Stimulated activated CD4-positive, alpha-beta T cell treated with anti-CD3 and anti-CD28 coated beads, Interleukin-1b, Interleukin-23, amount 100 ng/mL, for 1 hour (primary cell): ENCODE data around the gene NCOA3.

Experiments
- DNase-seq, 2 donors: peaks; one replicate each; pipeline ENCODE4 v3.0.0-alpha.2; 2020; ENCODE audit warnings: low read depth in 2 of 2

Gene NCOA3

GRCh38 chr20:47596003-47596571 is 94.4 kb downstream of the NCOA3 start:
- DNase-seq = no peak

GRCh38 chr20:47597090-47597489 is 95.4 kb downstream of the NCOA3 start:
- DNase-seq = no peak

- DNase-seq = no peak
Measured at GRCh38 chr20:47598911-47599744, 97.4 kb downstream of the NCOA3 start.

GRCh38 chr20:47600967-47601547 is 99.4 kb downstream of the NCOA3 start:
- no peak for DNase-seq

- DNase-seq = no peak
Measured at GRCh38 chr20:47603260-47603659, 101.6 kb downstream of the NCOA3 start.

- no peak for DNase-seq
Measured at GRCh38 chr20:47605673-47606413, 104.2 kb downstream of the NCOA3 start.

GRCh38 chr20:47606414-47606982 is 104.8 kb downstream of the NCOA3 start:
- DNase-seq = no peak

- DNase-seq = no peak
Measured at GRCh38 chr20:47606983-47607613, 105.4 kb downstream of the NCOA3 start.

GRCh38 chr20:47609001-47609400 is 107.3 kb downstream of the NCOA3 start:
- DNase-seq = no peak

- peak; percentile 32 to 43 for DNase-seq
Measured at GRCh38 chr20:47610247-47610944, 108.7 kb downstream of the NCOA3 start.

GRCh38 chr20:47610945-47611250 is 109.2 kb downstream of the NCOA3 start:
- no peak for DNase-seq

GRCh38 chr20:47611785-47612184 is 110.1 kb downstream of the NCOA3 start:
- no peak for DNase-seq

GRCh38 chr20:47612670-47613069 is 111.0 kb downstream of the NCOA3 start:
- DNase-seq = no peak

- DNase-seq = no peak
Measured at GRCh38 chr20:47614703-47615309, 113.1 kb downstream of the NCOA3 start.

GRCh38 chr20:47618479-47618878 is 116.8 kb downstream of the NCOA3 start:
- no peak for DNase-seq

GRCh38 chr20:47620808-47621805 is 119.4 kb downstream of the NCOA3 start:
- DNase-seq = no peak

- DNase-seq = no peak
Measured at GRCh38 chr20:47622118-47622665, 120.5 kb downstream of the NCOA3 start.

- no peak for DNase-seq
Measured at GRCh38 chr20:47623206-47623605, 121.5 kb downstream of the NCOA3 start.

GRCh38 chr20:47627540-47627939 is 125.9 kb downstream of the NCOA3 start:
- no peak for DNase-seq
